HG03460 (cell line): ENCODE measurements around the gene GPR156.
"Not testable (repeated sequence)": the region's sequence is repeated elsewhere in the genome, so short reads cannot be mapped to it uniquely, and the experiment has no call there.

Source experiments
- ATAC-seq: cut with Tn5 transposase; IDR thresholded peaks from one replicate; pipeline ENCODE4 v1.9.1; 2021; ENCODE audit not compliant: unreplicated experiment

GPR156 gene

DNA sequence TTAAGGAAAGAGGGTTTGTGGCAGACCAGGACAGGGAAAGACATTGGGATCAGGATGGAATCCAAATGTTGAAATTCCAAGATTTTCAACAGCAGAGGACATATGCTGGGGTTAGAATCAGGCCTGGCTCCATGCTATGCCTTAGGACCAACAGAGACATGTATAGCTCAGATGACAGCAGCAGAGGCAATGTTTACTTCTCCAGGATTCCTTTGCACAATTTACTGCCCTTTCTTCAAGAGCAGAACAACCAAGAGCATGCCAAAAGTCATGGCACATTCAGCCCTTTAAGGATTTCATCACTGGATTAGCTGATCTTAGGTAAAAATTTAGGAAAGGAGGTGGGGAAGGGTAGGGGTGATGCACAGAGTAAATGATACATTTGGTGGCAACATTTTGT lies 121.2 kb downstream of the GPR156 start:
- no peak for ATAC-seq

DNA sequence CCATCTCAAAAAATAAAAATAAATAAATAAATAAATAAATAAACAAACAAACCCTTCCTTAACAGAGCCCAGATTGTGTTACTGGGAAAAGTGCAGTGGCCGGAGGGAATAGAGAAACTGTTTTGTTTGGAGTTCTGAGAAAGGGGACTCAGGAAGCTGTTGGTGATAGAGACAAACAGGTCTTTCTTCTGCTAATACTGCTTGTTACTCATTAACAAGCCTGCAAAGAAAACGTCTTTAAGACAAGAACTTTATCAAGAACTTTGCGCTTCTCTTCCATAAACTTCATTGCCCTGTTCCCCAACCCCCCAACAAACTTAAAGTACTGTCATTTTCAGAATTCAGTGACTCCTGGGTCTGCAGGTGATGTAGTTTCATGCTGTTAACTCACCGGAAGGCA lies 122.0 kb downstream of the GPR156 start:
- ATAC-seq: no peak

DNA sequence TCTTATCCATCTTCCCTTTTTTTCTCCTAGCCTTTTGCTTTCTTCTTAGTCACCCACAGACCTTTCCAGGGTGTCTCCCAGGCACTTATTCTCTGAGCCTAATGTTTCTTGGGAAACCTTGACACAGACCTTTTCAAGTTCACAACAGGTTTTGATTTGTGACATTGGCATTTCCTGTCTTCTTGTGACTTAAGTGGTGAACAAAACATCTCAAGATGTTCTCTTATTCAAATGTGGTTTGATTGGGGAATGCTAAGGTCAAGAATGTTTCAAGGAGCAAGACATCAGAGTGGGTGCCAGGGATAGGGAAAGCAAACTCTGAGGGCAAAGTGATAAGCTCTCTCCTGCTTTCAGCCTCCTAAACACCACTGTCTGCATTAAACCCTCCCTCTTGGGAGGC lies 122.6 kb downstream of the GPR156 start:
- no peak for ATAC-seq

DNA sequence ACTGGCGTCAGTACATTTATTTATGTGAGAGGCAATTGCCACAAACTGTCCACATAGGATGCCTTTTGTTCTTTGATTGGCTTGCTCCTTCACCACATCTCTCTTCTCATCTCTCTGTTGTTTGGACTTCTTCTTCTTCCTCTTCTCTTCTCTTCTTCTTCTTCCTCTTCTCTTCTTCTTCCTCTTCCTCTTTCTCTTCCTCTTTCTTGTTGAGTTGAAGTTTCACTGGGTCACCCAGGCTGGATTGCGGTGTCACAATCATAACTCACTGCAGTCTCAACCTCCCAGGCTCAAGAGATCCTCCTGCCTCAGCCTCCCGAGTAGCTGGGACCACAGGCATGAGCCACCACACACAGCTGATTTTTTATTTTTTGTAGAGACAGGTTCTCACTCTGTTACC lies 123.1 kb downstream of the GPR156 start:
- ATAC-seq: no peak

DNA sequence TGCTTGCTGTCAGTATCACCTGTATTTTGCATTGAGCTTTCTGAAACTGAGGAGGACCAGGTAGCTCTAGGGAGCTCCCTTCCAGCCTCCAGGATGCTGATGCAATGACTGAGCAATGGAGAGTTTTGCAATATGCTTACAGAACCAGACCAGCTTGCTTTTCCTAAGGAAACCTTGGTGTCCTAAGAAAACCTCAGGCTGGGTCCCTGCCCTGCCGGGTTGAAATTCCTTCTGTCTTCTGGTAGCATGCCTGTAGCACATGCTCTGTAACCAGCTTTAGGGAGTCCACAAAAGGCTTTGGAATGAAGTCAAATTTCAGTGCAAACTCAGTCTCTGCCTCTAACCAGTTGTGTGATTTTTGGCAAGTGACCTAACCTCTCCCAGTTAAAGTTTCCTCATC lies 125.0 kb downstream of the GPR156 start:
- no peak for ATAC-seq

DNA sequence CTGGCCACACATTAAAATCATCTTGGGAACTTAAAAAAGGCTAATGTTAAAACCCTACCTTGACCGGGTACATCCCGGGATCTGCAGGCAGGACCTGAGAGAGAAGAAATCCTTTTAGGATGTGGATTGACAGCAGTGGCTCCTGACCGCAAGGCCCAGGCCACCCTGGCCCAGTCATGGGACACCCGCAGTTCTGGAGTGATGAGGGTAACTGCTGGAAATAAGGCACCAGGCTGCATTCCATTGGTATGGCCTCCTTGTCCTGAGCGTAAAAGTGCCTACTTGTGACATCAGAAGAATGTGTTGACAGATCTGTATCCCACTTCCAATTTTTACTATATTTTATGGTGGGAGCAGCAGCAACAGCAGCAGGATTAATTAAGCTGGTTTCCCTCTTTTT lies 127.3 kb downstream of the GPR156 start:
- no peak for ATAC-seq

DNA sequence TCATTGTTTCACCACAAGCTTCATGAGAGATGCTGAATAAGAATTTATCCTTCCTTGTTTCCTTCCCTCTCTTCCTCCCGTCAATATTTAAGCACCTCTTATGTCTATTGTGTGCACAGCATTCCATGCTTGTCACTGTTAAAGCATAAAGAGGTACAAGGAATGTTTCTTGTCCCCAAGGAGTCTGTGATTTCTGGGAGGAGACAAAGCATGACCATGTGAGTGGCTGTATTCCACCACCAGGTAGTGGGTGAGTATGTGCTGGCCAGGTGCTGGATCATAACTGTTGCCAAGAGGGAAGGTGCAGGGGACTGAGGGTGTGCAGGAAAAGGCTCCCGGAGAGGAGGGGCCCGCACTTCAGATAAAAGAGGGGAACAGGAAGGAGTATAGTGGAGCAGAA lies 127.9 kb downstream of the GPR156 start:
- no peak for ATAC-seq

DNA sequence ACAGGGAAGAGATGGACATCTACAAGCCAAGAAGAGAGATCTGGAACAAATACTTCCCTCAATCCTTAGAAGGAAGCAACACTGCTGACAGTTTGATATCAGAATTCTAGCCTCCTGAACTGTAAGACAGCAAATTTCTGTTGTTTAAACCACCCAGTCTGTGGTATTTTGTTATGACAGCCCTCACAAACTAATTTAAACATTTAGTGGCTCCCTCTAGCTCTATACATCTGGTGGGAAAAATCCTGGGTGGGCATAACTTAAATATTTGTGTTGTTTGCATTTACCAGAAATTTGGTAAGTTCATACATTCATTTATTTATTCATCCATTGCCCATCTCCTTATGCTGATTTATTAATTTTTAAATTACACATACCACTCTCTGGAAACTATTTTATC lies 128.3 kb downstream of the GPR156 start:
- no peak for ATAC-seq

DNA sequence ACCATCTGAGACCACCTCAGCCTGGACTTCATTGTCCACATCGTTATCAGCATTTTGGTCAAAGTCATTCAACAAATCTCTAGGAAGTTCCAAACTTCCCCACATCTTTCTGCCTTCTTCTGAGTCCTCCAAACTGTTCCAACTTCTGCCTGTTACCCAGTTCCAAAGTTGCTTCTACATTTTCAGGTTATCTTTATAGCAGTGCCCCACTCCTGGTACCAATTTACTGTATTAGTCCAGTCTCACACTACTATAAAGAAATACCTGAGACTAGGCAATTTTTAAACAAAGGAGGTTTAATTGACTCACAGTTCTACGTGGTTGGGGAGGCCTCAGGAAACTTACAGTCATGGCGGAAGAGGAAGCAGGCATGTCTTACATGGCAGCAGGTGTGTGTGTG lies 129.3 kb downstream of the GPR156 start:
- not testable (repeated sequence) for ATAC-seq

DNA sequence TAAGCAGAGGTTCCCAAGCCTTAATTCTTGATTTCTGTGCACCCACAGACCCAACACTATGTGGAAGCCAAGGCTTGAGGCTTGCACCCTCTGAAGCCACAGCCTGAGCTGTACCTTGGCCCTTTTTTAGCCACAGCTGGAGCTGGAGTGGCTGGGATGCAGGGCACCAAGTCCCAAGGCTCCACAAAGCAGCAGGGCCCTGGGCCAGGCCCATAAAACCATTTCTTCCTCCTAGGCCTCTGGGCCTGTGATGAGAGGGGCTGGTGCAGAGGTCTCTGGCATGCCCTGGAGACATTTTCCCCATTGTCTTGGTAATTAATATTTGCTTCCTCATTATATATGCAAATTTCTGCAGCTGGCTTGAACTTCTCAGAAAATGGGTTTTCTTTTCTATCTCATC lies 129.9 kb downstream of the GPR156 start:
- no peak for ATAC-seq

DNA sequence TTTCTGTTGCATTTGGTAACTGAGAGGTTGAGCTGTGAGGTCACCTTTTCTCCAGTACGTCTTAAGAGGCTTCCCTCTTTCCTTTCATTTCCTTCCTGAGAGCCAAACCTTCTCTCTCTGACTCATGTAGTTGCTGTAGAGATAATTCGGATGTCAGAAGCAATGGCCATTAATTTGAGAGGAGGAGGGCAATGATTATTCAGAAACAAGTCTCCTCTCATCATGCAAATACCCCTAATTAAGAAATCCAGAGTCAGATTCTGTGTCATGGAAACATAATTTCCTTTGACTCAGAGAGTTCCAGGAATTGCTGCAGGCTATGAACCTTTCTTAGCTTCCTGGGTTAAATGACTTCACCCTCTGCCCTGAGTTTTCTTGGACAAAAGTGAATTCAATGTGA lies 131.7 kb downstream of the GPR156 start:
- no peak for ATAC-seq

DNA sequence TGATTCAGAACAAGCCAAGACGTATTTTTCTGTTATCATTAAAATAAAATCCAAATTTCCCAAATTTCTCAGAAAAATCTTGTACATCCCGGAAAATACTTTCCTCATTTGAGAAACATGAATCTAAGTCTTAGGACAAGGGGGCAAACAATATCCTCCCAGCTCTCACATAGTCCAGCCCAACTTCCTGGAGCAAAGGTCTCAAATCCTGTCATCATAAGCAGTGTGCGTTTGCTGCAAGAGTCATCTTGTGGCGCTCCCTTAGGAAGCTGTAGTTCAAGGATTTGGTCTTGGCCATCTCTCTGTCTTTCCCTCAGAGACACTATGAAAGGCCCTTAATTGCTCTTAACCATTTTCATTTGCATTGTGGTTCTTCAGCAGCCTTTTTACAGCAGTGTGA lies 133.2 kb downstream of the GPR156 start:
- no peak for ATAC-seq

DNA sequence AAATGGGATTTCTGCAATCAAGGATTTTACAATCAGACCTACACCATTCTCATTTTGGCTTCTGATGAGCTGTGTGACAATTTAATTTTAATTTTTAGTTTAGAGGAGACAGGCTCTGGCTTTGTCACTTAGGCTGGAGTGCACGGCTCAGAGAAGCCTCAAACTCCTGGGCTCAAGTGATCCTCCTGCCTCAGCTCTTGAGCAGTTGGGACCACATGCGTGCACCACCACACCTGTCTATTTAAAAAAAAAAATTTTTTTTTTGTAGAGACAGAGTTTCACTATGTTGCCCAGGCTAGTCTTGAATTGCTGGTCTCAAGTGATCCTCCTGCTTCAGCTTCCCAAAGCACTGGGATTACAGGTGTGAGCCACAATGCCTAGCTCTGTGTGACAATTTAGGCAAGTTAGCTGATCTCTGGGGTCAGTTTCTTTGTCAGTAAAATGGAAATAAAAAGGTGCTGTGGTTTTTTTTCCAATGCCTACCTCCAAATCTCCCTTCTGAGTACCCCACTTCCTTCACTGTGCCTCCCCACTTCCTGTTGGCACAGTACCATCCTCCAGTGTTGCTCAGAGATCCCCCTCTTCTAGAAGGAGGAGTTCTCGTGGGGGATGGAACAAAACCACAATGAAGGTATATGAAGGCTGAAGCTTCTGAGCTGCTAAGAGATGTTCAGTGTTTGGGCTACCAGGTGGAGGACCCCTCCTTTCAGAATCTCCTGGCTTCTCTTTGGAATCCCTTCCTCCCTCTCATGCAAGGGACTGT lies 136.7 kb downstream of the GPR156 start:
- no peak for ATAC-seq

DNA sequence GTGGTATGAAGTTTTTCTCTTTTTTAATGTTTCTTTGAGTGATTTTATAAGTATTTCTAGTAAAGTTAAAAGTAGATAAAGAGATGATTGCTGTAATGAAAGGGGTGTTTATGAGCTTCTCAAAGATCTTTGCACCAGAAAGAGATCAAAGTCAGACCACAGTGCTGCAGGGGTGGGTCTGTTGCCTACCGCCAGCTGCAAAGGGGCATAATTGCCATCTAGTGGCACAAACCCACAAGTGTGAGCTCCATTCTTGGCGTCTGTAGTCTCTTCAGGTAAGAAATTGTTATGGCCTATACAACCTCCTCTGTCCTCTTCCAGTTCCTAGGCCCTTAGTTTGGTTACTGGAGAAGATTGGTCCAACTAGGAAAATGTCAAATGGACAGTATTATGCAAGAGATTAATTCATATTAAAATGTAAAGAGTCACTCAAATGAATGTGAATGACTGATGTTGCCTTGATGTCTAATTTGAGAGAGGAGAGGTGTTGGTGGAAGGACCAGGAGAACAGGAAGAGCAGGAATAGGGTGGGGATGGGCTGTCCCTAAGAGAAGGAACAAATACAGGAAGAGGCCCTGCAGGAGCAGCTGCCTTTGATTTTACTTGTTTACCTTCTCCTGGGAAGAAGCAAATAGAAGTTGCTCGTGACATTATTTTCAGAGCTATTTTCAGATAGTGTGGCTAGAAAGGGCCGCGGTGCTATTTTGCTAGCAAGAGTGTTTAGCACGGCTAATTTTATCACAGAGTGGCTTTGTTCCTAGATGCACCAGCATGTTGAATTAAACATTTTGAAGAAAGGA lies 137.8 kb downstream of the GPR156 start:
- peak; percentile 47 for ATAC-seq

DNA sequence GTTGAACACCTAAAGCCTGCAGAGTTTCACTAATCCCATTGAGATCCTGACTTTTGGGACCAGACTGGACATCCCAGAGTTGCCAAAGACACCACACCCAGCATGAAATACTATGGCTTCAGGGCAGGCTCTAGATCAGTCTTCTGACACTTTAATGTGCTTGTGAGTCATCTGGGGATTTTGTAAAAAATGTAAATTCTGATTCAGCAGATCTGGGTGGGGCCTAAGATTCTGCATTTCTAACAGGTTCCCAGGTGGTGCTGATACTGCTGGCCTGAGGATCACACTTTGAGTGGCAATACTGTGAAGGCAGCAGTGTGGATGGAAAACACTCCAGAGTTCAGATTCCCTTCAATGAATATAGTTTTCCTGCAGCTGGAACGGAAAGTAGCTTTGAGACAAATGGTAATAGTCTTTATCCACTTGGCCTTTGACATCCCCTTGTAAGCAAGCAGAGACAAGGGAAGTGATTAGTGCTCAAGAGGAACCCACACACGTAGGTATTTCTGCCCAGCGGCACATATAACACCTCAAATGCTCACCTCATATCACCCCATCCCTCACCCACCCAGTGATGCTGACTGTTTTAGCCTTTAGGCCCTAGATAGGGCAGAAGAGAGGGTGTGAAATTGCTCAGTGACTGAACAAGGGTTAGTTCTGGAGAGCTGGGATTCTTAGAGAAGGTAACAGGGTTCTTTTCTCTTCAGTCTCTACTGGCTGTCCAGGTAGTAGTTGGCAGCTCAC lies 139.3 kb downstream of the GPR156 start:
- ATAC-seq: no peak

DNA sequence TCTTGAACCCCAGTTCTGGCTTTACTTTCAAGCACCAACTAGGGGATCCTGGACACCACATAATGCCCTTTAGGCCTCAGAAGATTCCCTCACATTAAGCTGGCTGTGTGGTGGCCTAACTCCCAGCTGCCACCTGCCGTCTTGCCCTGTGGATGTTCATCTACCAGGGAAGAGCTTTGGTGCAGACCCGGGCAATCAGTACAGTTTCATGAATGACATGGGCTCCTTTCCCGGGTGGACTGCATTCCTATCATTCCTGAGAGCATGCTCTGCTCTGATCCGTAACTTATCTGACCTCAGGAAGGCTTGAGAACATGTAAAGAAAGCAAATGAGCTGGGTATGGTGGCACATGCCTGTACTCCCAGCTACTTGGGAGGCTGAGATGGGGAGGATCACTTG lies 140.8 kb downstream of the GPR156 start:
- no peak for ATAC-seq

DNA sequence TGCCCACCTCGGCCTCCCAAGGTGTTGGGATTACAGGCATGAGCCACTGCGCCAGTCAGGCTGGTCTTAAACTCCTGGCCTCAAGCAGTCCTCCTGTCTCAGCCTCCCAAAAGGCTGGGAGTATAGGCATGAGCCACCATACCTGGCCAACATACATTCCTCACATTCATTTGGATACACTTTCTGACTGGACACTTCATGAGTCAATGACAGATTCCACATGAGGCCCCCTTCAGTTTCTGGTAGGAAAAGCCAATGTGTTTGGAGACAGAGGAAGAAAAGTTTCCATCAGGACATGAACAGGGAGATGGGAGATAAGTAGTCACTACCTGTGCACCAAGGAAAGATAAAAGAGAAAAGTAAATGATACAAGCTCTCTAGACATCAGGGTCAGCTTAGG lies 141.3 kb downstream of the GPR156 start:
- no peak for ATAC-seq

DNA sequence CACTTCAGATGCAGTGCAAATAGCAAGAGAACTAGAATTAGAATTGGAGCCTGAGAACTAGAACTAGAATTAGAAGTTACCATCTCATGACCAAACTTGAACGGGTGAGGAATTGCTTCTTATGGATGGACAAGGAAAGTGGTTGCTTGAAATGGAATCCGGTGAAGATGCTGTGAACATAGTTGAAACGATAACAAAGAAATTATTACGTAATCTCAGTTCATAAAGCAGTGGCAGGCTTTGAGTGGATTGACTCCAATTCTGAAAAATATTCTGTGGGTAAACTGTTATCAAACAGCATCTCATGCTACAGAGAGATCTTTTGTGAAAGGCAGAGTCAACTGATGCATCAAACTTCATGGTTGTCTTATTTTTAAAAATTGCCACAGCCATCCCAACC lies 142.8 kb downstream of the GPR156 start:
- ATAC-seq: no peak

DNA sequence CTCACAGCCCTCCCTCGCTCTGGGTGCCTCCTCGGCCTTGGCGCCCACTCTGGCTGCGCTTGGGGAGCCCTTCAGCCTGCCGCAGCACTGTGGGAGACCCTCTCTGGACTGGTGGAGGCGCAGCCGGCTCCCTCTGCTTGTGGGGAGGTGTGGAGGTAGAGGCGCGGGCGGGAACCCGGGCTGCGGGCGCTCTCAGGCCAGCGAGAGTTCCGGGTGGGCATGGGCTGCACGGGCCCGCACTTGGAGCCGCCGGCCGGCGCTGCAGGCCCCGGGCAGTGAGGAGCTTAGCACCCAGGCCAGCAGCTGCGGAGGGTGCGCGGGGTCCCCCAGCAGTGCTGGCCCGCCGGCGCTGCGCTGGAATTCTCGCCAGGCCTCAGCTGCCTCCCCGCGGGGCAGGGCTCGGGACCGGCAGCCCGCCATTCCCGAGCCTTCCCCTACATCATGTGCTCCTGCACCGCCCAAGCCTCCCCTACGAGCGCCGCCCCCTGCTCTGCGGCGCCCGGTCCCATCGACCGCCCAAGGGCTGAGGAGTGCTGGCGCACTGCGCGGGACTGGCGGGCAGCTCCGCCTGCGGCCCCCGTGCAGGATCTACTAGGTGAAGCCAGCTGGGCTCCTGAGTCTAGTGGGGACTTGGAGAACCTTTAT lies 144.8 kb downstream of the GPR156 start:
- ATAC-seq: no peak

DNA sequence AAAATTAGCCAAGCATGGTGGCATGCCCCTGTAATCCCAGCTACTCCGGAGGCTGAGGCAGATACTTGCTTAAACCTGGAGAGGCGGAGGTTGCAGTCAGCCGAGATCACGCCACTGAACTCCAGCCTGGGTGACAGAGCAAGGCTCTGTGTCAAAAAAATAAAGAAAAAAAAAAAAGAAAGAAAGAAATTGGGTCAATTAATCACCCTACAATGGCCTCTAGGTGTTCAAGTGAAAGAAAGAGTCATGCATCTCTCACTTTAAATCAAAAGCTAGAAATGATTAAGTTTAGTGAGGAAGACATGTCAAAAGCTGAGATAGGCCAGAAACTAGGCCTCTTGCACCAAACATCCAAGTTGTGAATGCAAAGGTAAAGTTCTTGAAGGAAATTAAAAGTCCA lies 145.9 kb downstream of the GPR156 start:
- ATAC-seq: no peak

DNA sequence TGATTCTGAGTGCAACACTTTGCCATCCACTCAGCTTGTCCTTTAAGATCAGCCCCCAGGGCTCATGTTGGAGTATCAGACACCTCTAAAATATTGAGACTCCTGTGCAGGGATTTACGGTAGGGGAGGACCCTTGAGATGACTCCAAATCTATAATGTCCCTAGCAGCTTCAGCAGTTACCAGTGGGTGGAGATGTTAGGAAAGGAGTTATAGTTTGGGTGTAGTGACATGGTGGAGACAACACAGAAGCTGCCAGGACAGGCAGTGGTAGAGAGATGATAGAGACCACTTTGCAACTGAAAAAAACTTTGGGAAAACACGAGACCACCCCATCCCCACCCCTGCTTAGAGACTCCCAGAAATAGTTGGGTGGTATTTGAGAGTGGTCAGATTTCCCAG lies 147.5 kb downstream of the GPR156 start:
- ATAC-seq: no peak
